ENCODE results near the gene ACTRT2.

The ACTRT2 gene

DNA sequence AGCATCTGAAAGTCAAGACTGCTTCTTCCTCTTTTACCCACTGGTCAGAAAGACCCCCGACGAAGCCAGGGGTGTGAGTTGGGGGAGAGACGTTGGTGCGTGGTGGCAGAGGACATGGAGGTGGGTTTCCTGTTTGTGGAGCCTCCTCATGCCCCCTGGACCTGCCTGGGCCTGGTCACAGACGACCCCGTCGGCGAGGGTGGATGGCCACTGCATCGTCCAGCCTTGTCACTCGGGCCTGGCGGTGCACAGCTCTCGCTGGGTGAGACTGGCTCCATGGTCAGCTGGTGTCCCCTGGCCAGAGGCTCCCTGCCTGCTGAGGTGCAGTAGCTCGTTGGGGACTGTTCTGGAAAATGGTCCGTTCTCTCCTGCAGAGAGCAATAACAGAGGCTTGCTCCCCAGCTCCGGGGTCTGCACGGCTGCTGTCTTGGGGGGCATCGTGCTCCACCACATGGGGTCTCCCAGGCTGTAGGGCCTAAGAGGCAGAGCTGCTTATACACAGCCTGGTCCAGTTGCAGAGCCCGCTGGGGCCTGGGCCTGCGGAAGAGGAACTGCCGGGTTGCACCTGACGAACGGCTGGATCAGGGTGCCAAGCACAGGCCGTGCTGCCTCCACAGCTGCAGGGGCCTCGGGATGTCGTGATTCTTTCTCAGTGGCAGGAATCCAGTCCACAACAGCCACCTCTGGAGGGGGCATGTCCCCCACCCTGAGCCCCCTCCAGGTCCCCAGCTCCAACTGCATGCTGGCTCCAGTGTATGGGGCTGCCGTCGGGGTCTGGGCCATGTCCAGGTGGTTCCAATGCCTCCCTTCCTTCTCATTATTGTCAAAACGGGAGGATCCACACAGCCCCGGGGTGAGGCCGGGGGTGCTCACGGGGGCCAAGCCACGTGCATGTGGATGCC, 18.0 kb upstream of the ACTRT2 start:
- DNase-seq (ENCODE audit: low read depth): no peak

DNA sequence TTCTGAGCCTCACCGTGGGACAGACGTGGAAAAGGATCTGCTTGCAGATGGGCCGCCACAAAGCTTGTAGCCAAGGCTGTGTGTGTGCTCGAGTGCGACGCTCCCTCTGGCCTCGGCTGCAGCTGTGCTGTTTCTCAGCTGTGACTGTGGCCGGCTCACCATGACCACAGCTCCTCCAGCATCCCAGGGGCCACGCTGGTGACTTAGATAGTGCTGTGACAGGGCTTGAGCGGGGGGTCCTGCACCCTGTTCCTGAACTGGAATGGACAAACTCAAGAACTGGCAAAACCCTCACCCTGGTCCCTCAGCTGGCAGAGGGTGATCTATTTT, 17.4 kb upstream of the ACTRT2 start:
- no peak for DNase-seq (ENCODE audit: low read depth)

DNA sequence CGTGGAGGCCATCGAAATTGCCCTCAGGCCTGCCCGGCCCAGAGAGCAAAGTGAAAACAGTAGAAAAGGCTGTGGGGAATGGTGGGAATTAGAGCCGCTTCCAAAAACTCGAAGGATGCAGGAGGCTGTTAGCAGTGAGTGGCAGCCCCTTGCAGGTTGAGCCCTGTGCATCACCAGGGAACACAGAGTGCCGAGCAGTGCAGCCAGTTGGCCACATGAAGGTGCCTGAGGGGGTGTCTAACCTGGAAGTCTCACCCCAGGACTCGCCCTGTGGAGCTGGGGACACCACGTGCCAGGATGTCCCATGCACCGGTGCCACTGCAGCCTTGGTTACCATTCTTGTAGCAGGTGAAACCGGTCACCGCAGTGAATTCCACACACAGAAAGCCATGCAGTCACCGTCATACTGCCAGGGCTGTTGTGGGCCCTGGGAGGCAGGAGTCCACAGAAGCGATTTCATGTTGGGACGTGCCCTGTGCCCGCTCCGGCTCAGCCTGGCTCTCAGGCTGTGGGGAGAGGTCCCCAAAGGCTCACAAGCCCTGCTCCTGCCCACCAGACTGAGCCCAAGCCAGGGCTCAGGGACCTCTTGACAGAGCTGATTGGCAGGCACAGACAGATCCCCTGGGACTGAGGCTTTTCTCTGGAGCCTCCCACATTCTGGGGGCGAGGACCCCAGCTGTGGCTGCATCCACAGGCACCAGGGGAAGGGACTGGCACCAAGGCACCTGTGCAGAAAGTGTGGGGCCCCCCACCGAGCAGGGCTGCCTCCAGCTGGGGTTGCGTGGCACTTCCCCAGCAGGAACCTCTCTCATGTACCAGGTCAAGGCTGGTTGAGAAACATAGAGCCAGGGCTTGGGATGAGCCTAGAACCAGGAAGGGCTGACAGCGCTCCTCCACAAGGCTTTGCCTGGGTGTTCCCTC, 16.7 kb upstream of the ACTRT2 start:
- DNase-seq (ENCODE audit: low read depth): no peak

DNA sequence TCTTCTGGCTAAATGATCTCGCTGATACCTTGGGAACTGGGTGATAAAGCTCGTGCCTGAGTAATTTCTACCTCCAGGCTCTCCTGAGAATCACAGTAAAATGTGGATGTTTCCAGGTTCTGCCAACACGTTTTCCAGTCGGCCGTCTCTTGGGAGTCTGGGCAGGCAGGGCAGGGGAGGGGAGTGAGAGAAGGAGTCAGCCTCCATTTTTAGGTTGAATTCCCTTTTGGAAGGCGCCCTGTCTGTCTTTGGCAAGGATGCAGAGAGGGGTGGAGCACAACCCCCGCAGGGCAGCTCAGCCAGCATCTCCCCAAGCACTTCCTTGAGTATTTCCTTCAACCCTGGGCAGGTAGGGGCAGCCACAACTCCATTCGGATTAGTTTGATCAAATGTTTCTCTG, 15.5 kb upstream of the ACTRT2 start:
- no peak for DNase-seq (ENCODE audit: low read depth)

DNA sequence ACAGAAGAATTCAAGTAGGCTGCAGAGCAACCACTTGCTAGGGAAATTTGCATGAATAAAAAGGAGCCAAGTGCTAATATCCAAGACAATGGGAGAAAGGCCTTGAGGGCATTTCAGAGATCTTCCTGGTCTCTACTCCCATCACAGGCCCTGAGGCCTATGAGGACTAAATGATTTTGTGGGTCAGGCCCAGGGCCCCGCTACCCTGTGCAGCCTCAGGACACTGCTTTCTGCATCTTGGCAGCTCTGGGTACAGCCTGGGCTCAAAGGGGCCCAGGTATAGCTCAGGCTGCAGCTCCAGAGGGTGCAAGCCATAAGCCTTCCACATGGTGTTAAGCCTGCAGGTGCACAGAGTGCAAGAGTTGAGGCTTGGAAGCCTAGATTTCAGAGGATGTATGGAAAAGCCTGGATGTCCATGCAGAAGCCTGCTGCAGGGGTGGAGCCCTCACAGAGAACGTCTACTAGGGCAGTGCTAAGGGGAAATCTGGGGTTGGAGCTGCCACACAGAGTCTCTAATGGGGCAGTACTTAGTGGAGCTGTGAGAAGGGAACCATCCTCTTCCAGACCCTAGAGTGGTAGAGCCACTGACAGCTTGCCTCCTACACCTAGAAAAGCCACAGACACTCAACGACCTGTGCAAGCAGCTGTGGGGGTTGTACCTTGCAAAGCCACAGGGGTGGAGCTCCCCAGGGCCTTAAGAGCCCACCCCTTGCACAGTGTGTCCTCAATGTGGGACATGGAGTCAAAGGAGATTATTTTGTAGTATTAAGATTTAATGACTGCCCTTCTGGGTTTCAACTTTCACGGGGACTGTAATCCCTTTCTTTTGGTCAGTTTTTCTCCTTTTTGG, 13.7 kb upstream of the ACTRT2 start:
- no peak for DNase-seq (ENCODE audit: low read depth)

DNA sequence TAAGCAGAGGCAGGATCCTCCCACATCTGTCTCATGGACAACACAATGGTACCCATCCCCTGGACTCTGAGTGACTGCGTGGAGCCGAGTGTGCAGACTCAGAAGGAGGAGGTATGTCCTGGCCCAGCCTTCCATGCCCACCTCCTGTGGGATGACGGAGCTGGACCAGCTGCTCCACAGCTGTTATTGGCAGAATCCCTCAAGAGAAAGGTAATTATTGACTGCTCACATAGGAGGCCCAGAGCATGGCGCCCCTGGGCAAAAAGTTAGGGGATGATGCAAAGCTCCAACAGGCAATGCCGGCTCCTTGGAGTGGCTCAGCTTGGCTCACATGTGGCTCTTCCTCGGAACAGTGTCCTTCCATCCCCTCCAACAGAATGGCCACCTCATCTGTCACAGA, 12.2 kb upstream of the ACTRT2 start:
- DNase-seq (ENCODE audit: low read depth): no peak

DNA sequence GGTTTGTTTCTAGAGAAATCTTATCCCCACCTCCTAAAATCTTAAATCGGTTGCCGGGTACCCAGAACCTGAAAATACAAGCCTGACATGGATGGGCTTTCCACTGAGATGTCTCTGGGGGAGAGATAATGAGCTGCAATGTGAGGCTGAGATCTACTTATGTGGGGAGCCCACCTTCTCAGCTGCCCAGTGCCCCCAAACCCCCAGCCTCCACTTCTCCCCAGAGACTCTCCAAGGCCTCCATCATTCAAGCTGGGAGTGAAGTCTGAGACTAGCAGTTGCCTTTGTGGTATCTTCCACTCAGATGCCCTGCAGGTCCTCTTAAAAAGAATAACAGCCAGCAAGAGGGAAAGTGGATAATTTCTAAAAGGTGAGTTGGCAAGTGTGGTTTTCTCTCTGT, 11.7 kb upstream of the ACTRT2 start:
- DNase-seq (ENCODE audit: low read depth): no peak

DNA sequence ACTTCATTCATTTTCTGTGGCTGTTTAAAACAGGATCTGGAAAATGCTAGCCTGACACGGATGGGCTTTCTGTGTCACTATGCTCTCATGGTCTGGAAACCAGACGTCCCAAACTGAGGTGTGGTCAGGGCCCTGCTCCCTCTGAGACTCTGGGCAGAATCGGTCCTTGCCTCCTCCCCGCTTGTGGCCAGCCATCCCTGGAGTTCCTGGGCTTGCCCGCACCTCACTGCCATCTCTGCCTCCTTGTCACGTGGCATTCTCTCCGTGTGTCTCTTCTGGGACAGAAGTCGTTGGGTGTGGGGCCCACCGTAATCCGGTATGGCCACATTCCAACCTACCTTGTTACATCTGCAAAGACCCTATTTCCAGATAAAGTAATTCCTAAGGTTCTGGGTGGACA, 10.1 kb upstream of the ACTRT2 start:
- no peak for DNase-seq (ENCODE audit: low read depth)

DNA sequence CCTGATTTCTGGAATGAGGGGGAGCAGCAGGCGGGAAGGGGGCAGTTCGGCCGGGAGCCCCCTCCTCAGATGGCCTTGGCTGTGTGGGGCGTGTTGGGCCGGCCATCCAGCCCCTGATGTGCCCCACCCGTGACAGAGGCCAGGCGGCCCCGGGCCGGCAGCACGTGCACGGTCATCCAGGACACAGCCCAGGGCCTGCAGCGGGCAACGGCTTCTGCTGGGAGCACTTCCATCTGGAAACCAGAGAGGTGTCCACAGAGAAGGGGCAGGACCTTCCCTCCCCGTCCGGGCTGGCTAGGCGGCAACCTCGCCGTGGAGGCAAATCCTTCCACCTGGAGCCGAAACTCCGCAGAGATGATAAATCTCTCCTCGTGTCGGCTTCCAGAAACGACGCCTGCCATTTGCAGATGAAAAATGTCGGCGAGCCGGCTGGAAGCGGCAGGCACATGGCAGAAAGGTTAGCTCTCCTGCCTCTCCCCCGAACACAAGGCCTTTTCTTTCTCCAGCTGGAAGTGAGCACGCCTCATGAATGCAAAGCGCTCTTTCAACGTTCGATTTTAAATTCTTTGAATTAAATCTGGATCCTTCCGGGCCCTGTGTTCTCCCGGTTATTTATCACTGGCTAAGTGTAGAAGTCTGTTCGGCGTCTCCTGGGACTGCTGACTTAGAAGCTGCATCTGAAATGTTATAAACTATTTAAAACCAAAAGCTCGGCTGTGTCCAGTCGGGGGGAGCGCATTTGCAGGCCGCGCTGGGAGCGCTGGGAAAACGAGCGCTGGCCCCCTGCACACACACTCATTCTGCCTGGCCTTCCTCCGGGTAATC, 9.4 kb upstream of the ACTRT2 start:
- no peak for DNase-seq (ENCODE audit: low read depth)

DNA sequence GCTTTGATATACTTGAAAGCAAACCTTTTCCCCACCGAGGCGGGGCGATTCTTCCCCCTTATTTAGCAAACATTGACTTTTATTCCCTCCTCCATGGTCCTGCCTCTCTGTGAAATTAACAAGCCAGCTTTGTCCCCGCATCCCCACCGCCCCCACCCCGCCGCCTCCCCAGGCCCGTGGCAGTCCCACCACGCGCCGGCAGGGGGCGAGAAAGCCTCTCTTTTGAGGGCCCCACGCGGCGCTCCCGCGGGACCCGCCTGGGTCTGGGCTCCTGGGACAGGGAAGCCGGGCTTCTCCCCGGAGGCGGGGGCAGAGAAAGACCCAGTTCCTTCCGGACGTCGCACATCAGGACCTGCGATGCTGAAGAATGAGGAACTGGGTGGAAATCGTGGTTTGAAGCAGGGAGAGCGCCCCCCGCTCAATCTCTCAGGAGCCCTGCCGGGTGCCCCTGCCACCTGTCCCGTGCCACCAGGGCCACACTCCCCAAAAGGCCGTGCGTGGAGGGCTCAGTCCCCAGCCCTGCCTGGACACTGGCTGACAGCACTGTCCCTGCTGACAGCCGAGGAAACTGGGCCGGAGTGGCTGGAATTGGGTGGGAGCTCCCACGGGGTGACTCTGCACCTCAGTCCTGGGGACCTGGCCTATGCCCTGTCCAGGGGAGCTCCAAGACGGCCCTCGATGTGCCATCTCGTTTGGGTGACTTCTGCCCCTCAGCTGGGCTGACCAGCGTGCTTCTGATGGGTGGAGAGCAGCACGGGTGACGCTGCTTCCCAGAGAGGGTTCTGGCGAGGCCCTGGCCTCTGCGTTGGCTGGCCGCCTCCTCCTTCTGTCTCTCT, 8.6 kb upstream of the ACTRT2 start:
- DNase-seq (ENCODE audit: low read depth): peak; percentile 16

DNA sequence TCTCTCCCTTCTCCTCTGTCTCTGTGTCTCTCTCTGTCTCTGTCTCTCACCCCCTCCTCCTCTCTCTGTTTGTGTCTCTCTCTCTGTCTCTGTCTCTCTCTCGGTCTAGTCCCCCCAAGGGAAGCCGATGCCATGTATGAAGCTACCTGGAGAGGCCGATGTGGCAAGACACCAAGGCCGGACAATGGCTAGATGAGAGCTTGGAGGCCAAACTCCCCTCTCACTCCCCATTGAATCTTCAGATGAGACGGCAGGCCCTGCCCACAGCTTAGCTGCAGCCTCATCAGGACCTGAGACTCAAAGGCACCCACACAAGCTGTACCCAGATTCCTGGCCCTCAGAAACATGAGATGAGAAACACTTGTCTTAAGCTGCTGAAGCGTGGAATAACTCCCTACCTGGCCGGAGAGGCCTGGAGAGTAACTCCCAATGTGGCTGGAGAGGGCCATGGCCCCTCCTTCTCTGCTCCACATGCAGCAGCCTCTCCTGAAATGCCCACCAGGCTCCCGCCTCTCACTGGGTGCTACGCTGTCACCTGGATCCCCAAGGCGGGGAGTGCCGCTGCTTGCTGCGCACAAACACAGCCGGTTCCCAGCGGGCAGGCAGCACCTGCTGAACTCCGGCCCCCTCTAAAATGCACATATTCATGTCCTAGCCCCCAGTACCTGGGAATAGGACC, 7.8 kb upstream of the ACTRT2 start:
- DNase-seq (ENCODE audit: low read depth): no peak

DNA sequence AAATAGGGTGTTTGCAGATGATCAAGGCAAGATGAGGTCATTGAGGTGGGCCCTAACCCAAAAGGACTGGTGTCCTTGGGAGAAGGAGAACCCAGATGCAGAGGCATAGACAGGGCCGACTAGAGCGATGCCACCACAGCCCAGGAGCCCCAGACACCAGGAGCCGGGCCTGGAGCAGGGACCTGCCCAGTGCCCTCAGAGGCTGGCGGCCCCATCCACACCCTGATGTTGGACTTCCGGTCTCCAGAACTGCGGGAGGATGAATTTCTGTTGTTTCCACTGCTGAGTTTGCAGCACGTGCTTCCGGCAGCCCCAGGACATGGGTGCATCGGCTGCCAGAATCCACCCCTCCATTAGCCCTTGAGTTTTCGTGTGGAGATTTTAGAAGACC, 7.2 kb upstream of the ACTRT2 start:
- DNase-seq (ENCODE audit: low read depth): no peak

DNA sequence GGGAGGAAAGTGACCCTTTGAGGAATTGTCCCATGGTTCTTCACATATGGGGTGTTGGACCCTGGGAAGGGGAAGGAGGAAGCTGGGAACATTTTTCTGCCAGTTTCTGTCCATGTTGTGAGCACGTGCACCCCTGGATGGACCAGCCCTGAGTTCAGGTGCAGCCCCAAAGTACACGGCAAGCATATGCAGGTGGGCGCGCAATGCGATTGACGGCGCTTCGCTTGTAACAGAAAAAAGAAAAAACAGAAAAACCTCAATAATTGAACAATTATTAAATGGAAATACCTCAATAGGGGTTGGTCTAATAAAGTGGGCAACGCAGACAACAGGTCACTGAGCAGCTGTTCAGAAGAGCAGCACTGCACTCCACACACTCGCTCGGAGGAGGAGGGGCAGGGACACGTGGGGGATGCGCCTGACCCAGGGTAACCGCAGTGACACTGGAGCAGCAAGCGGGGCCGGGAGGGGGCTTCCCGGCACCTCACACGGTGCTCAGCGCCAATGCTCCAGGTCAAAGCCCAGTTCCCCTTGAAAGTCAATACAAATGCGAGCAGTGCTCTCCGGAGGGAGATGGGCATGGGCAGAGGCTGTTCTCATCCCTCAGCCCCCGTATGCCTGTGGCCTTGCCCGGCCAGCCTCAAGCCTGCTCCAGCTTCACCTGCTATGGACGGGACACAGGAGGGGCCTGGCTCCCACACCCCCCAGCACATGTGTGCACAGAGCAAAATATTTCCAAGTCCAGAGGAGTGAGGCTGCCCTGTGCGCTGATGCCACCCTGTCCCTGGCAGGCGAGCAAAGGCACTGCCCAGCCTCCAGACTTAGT, 6.6 kb upstream of the ACTRT2 start:
- DNase-seq (ENCODE audit: low read depth): no peak

DNA sequence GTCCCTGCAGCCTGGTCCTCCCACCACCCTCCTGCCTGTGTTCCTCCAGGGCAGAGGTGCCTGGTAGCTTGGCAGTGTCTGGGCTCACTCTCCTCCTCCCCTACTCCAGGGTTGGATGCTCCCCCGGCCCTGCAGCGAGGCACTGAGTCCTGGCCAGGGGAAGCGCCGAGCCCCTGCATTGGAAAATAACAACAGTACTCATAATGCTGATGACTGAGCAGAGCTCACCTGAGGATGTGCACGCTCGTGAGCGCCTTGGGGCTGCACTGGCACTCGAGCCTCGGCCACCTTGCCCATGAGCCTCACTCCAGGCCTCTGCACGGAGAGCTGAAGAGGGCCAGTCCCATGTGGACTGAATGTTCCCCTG, 6.0 kb upstream of the ACTRT2 start:
- DNase-seq (ENCODE audit: low read depth): no peak

DNA sequence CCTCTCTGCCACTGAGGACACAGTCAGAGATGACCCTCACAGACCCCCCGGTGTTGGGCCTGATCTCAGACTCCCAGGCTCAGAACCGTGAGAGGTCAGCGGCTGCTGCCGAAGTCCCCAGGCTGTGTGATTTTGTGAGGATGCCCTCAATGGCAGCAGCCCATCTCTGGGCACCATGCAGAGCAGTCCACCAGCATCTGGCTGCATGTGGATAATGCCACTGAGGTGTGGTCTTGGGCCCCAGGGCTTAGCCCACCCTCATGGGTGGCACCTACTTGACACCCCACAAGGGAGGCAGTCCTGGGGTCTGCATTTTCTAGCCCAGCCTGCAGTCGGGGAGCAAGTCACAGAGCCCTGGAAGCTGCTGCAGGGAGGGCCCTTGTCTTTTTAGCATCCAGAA, 5.5 kb upstream of the ACTRT2 start:
- DNase-seq (ENCODE audit: low read depth): no peak

DNA sequence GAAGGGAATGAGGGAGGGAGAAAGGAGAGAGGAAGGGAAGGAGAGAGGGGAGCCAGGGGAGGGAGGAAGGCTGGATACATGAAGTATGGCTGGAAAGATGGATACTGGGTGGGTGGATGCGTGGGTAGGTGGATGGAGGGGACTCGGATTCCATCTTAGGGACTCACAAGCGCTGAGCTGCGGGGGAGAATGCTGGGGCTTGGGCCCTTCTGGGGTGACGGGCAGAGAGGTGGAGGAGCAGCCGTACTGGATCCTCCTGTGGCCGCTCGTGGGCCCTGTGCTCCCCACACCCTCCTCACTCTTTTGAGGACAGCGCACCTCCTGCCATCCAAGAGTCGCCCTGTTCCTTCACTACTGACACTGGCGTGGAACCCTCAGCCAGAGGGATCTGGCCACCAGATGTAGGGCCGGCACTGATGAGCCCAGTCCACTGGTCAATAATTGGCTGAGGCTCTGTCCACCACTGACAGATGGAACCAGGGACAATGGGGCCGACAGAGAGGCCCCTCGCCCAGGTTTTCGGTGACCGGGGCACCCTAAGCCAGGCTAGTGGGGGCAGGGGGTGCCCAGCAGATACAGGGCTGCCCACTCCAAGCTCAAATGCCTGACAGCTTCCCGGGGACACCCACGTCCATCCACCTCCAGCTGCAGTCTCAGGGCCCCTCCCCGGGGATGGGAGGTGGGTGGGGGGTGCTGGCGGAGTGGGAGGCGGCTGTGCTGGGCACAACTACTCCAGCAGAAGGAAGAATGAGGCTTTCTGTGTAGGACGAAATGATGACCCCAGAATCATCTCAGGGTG, 4.4 kb upstream of the ACTRT2 start:
- DNase-seq (ENCODE audit: low read depth): no peak

DNA sequence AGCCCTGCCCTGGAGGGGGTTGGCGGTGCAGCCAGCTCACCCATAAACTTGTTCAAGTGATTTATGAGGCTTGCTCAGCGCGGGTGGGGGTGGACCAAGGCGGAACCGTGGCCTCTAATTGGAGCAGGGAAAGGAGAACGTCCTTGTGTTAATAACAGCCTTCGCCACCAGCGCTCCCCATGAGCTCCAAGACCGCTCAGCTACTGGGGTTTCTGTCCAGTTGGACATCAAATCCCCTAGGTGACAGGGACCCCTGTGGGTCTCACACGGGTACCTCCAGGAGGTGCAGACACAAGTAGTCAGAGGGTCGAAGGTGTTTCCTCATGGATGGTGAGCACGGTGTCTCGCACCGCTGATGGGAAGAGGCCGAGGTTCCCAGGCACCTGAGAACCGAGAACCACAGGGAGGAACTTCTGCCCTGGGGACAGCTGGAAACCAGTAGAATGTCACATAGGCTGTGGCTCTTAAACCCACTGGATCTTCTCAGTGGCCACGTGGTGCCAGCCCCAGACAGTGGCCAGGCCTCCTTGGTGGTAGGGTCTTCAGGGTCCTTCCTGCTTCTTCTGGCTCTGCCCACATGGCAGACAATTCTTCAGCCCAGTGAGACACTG, 3.7 kb upstream of the ACTRT2 start:
- DNase-seq (ENCODE audit: low read depth): no peak

DNA sequence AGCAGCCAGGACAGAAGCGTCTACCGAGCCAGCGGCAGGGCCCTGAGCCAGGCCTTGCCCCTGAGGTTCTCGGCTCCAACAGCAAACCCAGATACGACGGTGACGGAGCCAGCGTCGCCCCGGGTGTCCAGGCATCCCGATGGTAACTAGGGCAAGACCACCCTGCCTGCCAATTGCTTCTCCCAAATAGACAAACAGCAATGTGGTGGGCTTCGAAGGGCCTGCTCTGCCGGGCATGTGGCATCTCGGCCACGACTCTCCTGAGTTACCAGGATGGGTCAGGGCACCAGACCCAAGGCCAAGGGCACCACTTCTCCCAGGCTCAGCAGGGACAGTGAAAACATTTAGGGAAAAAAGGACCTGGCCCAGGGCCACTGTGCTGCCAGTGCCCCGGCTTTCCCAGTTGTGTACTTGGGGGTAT, 3.2 kb upstream of the ACTRT2 start:
- no peak for DNase-seq (ENCODE audit: low read depth)

Data from activated T-helper 9 cell treated with anti-CD3 and anti-CD28 coated beads, Interleukin-2, amount 50 U/mL, for 16 hours (primary cell).